ENCODE results near the gene RAB37. TPM values are rescaled to one million over a fixed set of nuclear protein-coding genes. Genes with fewer than 3 reads are reported as not detected.

Gene RAB37
- total and polyA plus RNA-seq, 2 of the 8 experiments (the other 6 are each of a cell fraction or from before 2014, with no cell fraction given) = 5.5 to 6.1 TPM

DNA sequence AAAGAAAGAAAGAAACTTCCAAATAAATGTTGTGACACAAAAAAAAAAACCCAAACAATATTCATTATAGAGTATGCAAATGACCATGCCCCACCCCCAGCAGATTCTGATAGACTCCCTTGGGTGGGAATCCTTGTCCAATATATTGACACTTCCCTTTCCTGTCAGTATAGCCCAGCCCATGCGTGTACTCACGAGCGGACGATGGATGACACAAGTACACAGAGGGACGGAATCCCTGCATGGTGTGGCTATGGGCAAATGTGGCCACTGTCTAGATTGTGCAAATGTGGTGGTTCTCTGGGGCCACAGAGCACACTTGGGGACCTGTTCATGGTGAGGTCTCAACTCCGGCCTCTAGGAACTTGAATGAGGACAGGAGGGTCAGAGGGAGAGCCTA is 3.1 kb downstream of the RAB37 start (continued):
- TF ChIP-seq, protein P1, sequence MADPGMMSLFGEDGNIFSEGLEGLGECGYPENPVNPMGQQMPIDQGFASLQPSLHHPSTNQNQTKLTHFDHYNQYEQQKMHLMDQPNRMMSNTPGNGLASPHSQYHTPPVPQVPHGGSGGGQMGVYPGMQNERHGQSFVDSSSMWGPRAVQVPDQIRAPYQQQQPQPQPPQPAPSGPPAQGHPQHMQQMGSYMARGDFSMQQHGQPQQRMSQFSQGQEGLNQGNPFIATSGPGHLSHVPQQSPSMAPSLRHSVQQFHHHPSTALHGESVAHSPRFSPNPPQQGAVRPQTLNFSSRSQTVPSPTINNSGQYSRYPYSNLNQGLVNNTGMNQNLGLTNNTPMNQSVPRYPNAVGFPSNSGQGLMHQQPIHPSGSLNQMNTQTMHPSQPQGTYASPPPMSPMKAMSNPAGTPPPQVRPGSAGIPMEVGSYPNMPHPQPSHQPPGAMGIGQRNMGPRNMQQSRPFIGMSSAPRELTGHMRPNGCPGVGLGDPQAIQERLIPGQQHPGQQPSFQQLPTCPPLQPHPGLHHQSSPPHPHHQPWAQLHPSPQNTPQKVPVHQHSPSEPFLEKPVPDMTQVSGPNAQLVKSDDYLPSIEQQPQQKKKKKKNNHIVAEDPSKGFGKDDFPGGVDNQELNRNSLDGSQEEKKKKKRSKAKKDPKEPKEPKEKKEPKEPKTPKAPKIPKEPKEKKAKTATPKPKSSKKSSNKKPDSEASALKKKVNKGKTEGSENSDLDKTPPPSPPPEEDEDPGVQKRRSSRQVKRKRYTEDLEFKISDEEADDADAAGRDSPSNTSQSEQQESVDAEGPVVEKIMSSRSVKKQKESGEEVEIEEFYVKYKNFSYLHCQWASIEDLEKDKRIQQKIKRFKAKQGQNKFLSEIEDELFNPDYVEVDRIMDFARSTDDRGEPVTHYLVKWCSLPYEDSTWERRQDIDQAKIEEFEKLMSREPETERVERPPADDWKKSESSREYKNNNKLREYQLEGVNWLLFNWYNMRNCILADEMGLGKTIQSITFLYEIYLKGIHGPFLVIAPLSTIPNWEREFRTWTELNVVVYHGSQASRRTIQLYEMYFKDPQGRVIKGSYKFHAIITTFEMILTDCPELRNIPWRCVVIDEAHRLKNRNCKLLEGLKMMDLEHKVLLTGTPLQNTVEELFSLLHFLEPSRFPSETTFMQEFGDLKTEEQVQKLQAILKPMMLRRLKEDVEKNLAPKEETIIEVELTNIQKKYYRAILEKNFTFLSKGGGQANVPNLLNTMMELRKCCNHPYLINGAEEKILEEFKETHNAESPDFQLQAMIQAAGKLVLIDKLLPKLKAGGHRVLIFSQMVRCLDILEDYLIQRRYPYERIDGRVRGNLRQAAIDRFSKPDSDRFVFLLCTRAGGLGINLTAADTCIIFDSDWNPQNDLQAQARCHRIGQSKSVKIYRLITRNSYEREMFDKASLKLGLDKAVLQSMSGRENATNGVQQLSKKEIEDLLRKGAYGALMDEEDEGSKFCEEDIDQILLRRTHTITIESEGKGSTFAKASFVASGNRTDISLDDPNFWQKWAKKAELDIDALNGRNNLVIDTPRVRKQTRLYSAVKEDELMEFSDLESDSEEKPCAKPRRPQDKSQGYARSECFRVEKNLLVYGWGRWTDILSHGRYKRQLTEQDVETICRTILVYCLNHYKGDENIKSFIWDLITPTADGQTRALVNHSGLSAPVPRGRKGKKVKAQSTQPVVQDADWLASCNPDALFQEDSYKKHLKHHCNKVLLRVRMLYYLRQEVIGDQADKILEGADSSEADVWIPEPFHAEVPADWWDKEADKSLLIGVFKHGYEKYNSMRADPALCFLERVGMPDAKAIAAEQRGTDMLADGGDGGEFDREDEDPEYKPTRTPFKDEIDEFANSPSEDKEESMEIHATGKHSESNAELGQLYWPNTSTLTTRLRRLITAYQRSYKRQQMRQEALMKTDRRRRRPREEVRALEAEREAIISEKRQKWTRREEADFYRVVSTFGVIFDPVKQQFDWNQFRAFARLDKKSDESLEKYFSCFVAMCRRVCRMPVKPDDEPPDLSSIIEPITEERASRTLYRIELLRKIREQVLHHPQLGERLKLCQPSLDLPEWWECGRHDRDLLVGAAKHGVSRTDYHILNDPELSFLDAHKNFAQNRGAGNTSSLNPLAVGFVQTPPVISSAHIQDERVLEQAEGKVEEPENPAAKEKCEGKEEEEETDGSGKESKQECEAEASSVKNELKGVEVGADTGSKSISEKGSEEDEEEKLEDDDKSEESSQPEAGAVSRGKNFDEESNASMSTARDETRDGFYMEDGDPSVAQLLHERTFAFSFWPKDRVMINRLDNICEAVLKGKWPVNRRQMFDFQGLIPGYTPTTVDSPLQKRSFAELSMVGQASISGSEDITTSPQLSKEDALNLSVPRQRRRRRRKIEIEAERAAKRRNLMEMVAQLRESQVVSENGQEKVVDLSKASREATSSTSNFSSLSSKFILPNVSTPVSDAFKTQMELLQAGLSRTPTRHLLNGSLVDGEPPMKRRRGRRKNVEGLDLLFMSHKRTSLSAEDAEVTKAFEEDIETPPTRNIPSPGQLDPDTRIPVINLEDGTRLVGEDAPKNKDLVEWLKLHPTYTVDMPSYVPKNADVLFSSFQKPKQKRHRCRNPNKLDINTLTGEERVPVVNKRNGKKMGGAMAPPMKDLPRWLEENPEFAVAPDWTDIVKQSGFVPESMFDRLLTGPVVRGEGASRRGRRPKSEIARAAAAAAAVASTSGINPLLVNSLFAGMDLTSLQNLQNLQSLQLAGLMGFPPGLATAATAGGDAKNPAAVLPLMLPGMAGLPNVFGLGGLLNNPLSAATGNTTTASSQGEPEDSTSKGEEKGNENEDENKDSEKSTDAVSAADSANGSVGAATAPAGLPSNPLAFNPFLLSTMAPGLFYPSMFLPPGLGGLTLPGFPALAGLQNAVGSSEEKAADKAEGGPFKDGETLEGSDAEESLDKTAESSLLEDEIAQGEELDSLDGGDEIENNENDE (IDR thresholded peaks at IDR 0.05; ENCODE audit: insufficient replicate concordance, low read length) = no peak
- TF ChIP-seq KDM1A (IDR thresholded peaks at IDR 0.05; ENCODE audit: borderline replicate concordance, low read length) (no peak), ATF3 (IDR thresholded peaks at IDR 0.05; ENCODE audit: insufficient read depth, low read depth, low read length) (no peak), RNF2 (IDR thresholded peaks at IDR 0.05; ENCODE audit: borderline replicate concordance, low read depth, low read length, missing control alignments, poor library complexity, severe bottlenecking) (no peak), PHF8 (conservative IDR thresholded peaks at IDR 0.05; ENCODE audit: low read depth, low read length) (no peak), JUND (IDR thresholded peaks at IDR 0.05; ENCODE audit: low read length) (no peak), POLR2AphosphoS5 (IDR thresholded peaks at IDR 0.05; ENCODE audit: low read depth, low read length) (no peak)

Data from H1 (cell line).